NCI-H146 (cell line): Measurements from ENCODE around the gene CDSN.
"Not testable (repeated sequence)": the region's sequence is repeated elsewhere in the genome, so short reads cannot be mapped to it uniquely, and the experiment has no call there.

ENCODE experiments used
- DNase-seq: peaks from one replicate; lab custom pipeline; 2025; lab: John Stamatoyannopoulos, UW

CDSN gene, protein sequence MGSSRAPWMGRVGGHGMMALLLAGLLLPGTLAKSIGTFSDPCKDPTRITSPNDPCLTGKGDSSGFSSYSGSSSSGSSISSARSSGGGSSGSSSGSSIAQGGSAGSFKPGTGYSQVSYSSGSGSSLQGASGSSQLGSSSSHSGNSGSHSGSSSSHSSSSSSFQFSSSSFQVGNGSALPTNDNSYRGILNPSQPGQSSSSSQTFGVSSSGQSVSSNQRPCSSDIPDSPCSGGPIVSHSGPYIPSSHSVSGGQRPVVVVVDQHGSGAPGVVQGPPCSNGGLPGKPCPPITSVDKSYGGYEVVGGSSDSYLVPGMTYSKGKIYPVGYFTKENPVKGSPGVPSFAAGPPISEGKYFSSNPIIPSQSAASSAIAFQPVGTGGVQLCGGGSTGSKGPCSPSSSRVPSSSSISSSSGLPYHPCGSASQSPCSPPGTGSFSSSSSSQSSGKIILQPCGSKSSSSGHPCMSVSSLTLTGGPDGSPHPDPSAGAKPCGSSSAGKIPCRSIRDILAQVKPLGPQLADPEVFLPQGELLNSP

GRCh38 chr6:31120151-31120915 lies at the start of gene CDSN:
TSS of gene CDSN (minus strand) at chr6:31120446. CDS start at chr6:31120419, 27 bp downstream.
- DNase-seq = no peak

GRCh38 chr6:31169123-31169857 lies 49.0 kb upstream of the CDSN start:
- no peak for DNase-seq

DNA sequence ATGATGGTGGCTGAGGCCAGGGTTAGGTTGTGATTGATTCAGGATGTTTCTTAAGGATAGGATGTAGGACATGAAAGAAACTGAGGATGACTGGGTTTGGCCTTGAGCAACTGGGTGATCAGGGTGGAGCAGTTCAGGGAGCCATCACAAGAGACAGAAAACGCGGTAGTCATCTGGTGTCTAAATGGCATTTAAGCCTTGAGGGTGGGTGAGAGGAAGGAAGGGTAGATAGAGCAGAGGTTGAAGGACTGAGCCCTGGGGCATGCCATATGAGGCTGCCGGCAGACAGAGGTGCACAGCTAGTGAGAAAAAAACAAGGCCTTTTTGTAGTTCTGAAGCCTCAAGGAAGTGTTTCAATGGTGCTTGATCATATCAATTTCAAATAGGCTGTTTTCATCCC lies 48.4 kb upstream of the CDSN start:
- no peak for DNase-seq

GRCh38 chr6:31165986-31166385 lies 45.7 kb upstream of the CDSN start:
- DNase-seq = no peak

DNA sequence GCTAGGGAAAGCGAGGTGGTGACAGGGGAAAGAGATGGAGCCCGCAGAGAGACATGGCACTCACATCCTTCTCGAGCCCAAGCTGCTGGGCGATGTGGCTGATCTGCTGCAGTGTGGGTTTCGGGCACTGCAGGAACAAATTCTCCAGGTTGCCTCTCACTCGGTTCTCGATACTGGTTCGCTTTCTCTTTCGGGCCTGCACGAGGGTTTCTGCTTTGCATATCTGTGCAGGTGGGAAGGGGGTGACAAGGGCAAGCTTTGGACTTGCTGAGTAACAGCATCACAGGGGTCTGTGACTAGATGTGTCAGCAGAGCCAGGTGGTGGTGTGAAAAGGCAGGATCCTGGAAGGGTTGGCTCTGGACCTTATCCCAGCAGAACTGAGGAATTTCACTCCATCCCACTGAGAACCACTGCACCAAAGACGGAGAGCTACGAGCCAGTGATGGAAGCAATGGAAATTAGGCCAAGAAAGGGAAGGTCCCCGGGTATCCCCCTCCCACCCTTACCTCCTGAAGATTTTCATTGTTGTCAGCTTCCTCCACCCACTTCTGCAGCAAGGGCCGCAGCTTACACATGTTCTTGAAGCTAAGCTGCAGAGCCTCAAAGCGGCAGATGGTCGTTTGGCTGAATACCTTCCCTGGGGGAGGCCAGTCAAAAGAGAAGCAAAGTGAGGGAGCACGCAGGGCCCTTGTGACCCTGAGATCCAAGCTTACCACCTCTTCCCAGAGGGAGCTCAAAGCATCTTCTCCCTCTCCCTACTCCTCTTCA lies 45.0 kb upstream of the CDSN start:
- DNase-seq = not testable (repeated sequence)

DNA sequence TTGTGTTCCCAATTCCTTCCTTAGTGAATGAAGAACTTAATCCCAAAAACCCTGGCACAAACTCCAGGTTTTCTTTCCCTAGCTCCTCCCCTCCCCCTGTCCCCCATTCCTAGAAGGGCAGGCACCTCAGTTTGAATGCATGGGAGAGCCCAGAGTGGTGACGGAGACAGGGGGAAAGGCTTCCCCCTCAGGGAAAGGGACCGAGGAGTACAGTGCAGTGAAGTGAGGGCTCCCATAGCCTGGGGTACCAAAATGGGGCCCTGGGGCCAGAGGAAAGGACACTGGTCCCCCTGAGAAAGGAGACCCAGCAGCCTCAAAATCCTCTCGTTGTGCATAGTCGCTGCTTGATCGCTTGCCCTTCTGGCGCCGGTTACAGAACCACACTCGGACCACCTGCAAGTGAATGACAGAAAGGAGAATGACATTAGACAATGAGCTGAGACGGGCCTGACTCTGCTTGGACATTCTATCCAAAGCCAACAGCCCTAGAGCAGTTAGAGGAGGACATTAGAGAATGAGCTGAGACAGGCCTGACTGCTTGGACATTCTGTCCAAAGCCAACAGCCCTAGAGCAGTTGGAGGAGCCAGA lies 44.3 kb upstream of the CDSN start:
- DNase-seq = not testable (repeated sequence)

- DNase-seq = no peak
Measured at GRCh38 chr6:31163922-31164321, 43.7 kb upstream of the CDSN start.

DNA sequence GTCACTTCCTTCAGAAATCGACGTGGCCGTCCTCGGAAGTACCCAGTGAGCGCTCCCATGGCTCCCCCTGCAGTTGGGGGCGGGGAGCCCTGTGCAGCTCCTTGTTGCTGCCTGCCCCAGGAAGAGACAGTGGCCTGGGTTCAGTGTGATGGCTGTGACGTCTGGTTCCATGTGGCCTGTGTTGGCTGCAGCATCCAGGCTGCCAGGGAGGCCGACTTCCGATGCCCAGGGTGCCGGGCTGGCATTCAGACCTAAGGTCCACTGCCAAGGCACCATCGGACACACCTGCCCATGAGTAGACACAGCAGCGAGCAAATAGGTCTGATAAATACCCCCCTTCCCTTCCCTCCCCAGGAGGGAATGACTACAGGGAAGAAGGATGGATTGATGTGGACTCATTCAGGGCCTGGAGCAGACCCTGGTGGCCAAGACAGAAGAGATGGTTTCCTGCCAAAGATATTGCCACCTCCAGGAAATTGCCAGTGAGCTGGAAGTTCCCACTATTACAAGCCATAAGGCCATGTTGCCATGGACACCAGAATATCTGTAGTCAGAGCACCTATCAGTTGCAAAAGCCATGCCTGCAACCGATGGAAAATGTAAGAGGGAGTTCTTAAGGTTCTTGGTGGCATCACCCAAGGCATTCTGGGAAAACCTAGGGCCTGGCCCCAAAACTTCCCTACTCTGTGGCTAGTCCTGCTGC lies 42.4 kb upstream of the CDSN start:
- DNase-seq = no peak

DNA sequence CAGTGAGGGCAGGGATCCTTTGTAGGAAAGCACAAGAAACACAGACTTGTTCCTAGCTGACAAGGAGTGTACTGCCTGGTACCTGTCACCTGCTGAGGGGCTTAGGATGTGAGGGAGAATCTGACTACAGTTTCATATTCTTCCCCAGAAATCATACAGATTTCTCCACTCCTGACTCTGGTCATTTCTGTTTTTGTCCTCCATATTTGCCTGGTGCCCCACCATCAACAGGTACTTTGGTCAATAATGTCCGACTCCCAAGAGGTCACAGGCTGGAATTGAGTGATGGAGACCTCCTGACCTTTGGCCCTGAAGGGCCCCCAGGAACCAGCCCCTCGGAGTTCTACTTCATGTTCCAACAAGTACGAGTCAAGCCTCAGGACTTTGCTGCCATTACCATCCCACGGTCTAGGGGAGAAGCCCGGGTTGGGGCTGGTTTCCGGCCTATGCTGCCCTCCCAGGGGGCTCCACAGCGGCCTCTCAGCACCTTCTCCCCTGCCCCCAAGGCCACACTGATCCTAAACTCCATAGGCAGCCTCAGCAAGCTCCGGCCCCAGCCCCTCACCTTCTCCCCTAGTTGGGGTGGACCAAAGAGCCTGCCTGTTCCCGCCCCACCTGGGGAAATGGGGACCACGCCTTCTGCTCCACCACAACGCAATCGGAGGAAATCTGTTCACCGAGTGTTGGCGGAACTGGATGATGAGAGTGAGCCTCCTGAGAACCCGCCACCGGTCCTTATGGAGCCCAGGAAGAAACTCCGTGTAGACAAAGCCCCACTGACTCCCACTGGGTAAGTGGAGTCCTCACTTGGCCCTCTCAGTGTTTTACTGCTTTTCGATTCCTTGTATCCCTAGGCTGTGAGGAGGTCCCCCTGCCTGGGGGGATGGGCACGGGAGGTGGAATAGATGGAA lies 41.2 kb upstream of the CDSN start:
- DNase-seq = no peak

DNA sequence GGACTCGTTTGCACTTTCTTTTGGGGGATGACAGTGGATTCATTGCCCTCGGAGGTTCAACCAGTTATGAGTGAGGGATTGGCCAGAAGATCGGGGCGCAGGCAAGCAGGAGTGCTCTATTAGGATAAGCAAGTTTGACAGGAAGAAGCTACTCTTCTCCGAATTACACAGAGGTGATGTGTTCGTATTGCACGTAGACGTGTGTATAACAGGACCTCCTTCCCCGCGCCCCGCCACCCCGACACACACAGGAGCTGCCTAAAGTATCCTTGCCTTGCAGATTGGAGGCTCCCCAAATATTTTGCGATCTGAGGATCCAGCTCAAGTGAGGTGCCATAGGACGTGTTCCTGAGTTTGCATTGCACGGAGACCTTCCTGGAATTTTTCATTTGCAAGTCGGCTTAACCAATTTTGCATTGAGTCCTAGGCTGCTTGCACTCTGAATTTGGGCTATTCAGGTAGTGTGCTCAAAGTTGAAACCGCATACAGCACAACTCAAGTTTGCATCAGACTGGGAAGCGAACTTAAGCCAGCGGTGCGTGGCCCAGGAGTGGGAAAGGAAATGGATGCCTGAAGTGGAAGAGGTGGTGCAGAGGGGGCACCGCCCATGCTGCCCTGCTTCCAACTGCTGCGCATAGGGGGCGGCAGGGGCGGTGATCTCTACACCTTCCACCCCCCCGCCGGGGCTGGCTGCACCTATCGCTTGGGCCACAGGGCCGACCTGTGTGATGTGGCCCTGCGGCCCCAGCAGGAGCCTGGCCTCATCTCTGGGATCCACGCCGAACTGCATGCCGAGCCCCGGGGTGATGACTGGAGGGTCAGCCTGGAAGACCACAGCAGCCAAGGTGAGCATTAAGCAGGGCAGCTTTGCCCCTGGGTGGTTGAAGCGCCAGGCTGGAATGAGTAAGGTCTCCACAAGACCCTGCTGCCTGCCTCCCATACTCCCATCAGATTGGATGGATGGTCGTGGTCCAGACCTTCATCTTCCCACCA lies 38.9 kb upstream of the CDSN start:
- peak; percentile 47 for DNase-seq

DNA sequence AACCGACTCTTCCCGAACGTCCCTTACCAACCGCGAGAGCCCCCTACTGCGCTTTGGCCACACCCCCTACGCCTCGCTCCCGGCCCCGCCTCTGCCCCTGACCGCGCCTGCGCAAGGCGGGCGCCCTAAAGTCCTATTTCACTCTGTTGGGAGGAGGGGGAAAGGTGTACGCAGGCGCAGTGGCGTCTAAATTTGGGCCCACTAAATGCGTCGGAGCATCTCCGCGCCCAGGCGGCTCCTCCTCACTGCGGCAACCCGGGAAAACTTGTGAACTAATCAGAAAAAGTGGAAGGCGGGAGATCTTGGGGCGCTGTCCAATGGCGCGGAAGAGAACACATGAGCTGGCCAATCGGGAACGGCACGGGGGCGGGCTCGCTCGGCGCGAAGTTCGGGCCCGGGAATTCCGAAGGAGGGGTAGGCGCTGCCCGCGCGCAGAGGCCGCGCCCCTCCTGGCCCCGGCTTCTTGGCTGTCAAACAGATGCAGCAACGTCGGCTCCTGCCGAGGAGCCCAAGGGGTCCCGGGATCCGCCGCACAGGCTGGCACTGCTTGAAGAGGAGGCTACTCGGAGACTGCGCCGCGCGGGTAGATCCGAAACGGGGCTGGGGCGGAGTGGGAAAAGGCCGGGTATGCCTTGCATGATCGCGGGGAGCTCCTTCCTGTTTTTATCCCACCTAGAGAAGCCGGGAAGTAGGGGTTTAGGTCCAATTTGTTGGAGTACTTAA lies 38.1 kb upstream of the CDSN start, which contains the start of gene TCF19:
Gene TCF19 (plus strand): TSS at position 450 of the 723 bp plus-strand sequence. CDS start 881 bp downstream, outside the sequence.
- peak; percentile 98 for DNase-seq

- no peak for DNase-seq
Measured at GRCh38 chr6:31157513-31158139, 37.4 kb upstream of the CDSN start, which contains the start of gene CCHCR1. TSS of gene CCHCR1 (minus strand) at chr6:31157802. CDS start at chr6:31157600, 202 bp downstream.

- DNase-seq = no peak
Measured at GRCh38 chr6:31156641-31157040, 36.4 kb upstream of the CDSN start.

DNA sequence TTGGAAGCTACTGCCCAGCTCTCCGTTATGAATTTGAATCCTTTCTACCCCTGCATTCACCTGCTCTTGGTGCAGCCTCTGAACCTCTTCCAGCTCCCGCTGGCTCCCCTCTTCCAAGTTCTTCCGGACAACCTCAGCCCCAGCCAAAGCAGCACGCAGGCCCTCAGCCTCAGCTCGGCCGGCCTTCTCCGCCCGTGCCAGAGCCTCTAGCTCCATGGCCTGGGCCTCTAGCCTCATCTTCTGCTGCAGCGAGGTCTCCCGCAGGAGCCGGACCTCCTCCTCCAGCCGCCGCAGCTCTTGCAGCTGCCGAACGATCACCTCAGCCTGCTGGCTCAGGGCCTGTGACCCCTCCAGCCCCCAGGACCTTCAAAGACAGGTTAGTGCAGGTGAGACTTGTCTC lies 34.2 kb upstream of the CDSN start:
- no peak for DNase-seq

DNA sequence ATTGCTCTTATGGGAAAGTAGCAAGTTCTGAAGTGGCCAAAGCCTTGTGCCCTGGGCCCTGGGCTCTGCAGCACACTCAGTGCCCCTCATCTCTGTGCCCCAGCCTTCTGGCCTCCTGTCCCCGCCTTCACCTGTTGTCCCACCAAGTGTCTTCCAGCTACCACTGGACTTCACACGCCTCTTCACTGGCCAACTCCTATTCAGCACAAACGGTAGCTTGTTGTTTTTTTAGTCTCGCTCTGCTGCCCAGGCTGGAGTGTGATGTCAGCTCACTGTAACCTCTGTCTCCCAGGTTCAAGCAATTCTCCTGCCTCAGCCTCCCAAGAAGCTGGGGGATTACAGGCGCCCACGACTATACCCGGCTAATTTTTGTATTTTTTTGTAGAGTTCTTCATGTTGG lies 32.5 kb upstream of the CDSN start:
- DNase-seq = no peak

GRCh38 chr6:31149827-31150447 lies 29.7 kb upstream of the CDSN start:
- no peak for DNase-seq
